NCI-H1048 (cell line): ENCODE results near the gene HOXB7.

Experiments used
- DNase-seq: peaks from one replicate; lab custom pipeline; 2025; lab: John Stamatoyannopoulos, UW

HOXB7 gene

GRCh38 chr17:48610282-48611211, at the start of gene HOXB7:
Gene HOXB7 (minus strand): TSS chr17:48611017. CDS start chr17:48610918, 99 bp downstream.
- DNase-seq = no peak

GRCh38 chr17:48655913-48656312, 45.1 kb upstream of the HOXB7 start:
- no peak for DNase-seq

DNA sequence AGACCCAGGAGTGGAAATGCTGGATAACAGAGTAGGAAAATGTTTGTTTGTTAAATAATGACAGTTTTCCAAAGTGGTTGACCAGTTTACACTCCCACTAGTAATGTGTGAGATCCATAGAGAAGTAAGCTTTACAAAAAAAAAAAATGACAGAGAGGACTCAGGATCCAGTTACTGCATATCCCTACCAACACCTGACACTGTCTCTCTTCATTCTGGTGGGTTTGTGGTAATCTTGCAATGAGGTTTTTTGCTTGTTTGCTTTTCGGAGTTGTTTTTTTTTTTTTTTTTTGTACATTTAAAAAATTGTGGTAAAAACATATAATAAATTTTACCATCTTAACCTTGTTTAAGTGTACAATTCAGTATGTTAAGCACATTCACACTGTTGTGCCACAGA, 38.9 kb upstream of the HOXB7 start:
- no peak for DNase-seq

- no peak for DNase-seq
These were observed 37.1 kb upstream of the HOXB7 start for GRCh38 chr17:48647963-48648245.

- DNase-seq = no peak
These were observed 36.5 kb upstream of the HOXB7 start for GRCh38 chr17:48647103-48647962.

- no peak for DNase-seq
These were observed 35.6 kb upstream of the HOXB7 start for GRCh38 chr17:48646183-48647102.

GRCh38 chr17:48645639-48646182, 34.9 kb upstream of the HOXB7 start:
- DNase-seq = no peak

DNA sequence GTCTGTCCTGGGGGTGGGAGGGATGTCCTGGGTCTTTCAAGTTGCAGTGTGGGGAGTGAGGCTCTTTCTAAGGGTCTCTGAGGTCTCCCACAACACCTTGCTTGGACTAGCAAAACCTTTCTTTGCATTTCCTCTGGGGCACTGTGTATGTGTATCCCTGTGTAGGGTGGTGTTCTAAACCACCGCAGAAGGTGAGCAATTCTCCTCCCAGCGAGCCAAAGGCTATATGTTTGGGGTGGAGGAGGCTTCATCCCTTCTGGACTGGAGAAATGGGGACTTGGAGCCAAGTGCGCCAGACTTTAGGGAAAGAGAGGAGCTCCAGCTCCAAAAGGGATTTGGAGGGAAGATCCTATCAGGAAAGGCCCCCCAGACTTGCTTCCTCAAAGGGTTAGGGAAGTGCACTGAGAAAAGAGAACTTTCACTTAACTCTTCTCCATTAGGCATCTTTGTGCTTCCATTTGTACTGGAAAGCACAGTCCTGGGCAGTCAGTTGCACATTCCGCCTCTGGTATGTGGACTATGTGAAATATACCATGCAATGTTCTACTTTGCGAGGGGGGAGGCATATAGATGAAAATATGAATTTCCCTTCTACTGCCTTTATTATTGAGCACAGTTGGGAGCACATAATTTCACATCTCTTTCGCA, 34.2 kb upstream of the HOXB7 start:
- no peak for DNase-seq

DNA sequence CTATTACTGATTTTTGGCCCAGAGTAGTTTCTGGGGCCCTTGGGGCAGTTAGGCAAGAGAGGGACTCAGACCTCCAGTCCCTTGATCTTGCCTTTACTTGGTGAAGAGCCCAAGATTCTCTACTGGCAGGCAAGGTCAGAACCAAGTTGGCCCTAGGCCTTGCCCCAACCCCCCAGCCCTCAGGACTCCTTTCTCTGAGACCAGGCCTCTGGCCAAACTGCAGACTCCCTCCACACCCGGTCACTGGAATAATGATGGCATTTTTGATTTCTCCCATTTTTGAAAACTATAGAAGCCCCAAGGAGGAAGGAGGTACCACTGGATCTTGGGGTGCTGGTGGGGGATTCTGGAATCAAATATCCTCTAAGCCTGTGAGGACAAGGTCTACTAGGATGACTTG, 33.3 kb upstream of the HOXB7 start:
- no peak for DNase-seq

- no peak for DNase-seq
These were observed 32.8 kb upstream of the HOXB7 start for GRCh38 chr17:48643697-48644012.

GRCh38 chr17:48642843-48643696, 32.3 kb upstream of the HOXB7 start:
- no peak for DNase-seq

GRCh38 chr17:48642059-48642842, 31.4 kb upstream of the HOXB7 start:
- DNase-seq = no peak

GRCh38 chr17:48641541-48642058, 30.8 kb upstream of the HOXB7 start:
- no peak for DNase-seq

DNA sequence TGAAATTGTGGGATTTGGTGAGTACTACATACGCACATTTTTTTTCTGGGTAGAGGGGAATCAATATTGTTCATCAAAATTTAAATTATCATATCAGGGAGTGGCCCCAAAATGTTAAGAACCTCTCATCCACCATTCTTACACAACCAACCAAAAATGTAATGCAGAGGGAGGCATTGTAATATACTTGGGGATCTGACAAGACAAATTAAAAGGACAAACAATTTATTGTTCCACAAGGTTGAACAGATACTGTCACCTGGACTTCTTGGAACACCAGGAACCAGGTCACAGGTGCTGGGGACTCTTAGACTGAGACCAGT, 30.0 kb upstream of the HOXB7 start:
- no peak for DNase-seq

DNA sequence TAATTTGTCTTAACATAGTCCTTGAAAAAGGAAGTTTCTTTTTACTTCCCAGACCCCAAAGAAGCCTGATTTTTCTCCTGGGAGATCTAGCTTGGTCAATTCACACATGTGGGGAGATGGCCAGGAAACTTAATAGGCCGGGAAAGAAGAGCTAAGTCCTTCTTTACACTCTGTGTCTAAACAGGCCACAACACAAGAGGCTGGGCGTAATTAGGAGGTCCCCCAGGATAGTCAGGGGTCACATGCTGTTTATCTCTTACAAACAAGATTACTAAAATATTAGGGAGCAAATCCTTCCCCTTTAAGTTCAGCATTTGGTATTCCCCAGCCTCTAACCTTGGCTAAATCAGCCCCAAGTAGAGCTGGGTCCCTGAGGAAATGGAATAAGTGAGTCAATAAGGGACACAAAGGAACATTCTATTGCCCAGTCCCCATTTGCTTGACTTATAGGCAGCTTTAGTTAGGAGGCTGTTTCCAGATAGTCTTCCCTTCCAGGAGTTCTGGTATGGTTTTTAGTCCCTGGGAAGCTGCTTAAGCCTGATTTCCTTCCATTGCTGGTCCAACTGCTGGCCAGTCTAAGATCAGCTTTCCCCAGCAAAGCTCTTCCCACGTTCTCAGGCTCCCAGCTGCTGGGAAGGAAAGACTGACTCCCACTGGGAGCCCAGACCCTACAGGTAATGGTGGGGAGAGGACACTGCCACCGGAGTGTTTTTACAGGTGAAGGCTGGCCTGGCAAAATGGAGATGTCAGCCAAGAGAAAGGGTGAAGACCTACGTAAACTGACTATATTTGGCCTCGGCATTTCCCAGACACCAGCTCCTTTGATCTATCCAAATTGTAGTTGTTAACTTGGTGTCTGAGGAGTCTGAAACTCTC, 29.4 kb upstream of the HOXB7 start:
- DNase-seq = no peak

DNA sequence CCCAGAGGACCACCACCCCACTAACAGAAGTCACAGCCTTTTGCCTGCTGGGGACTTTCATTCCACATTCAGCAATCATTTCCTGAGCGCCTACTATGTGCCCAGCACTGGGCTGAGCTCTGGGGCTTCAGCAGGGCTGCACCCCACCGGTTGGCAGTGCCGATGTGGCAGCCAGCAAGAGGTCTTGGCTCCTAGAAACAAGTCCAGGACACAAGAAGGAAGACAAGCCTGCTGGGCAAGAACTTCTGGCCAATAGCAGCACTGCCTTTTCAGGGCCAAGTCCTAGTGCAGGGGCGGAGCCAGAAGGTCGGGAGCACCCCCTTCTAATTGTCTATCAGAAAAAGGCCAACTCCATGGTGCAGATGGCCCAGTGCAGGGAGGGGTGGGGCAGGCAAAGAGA, 28.3 kb upstream of the HOXB7 start:
- no peak for DNase-seq

DNA sequence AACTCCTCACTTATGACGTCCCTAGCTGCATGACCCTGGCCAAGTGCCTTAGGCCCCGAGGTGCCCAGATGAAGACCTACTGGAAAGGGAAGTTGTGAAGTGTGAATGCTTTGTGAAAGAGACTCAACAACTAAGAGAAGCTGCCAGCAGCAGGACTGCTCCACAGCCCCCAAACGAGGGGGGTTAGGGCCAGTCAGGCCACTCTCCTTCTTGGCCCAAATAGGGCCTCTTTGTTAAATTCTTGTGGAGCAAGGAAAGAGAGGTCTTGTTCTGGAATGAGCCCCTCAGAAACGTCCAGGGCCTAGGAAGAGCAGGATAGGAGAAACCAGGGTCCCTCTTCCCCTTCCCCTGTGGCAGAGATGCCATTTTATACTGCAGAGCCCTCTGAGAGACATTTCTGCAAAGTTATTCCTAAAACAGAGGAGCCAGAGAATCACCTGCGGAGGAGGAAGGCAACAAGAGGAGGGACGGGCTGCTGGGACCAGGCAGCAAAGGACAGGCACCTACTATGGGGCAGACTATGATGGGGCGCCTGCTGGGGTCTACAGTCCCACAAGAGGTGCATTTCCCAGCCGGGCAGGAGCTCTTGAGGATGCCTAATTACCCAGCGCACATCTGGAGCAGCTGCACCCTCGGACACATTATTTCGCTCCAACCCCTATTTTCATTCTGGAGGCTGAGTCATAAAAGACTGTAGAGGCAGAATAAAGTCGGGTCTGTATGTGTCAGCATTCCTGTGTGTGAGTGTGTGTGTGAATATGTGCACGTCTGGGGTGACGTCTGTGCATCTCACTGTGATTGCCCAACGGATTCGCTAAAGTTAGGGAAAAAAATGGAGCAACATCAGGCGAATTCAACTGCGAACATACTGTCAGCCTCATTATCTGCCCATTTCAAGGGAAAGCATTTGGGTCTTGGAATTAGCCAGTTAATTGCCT, 26.8 kb upstream of the HOXB7 start:
- DNase-seq = no peak
